Mucosa of descending colon (tissue), 3 donors: ENCODE data around the gene FARS2. TPM values are rescaled to one million over a fixed set of nuclear protein-coding genes. Genes with fewer than 3 reads are reported as not detected.
"Not testable (repeated sequence)": the region's sequence is repeated elsewhere in the genome, so short reads cannot be mapped to it uniquely, and the experiment has no call there.

Experiments
- ATAC-seq: fragments of 200-7000 bp; cut with Tn5 transposase; one replicate; pipeline ENCODE4 v1.9.1; 2020; ENCODE audit warnings: mild to moderate bottlenecking, moderate library complexity
- DNase-seq, 3 donors: peaks; one replicate each; pipeline ENCODE4 v3.0.0-alpha.2; 2020
- H3K36me3 ChIP-seq: fragments of 200-600 bp; one replicate; pipeline ENCODE4 v1.8.0; 2021; ENCODE audit warnings: low read depth, mild to moderate bottlenecking
- H3K4me1 ChIP-seq: fragments of 200-600 bp; one replicate; pipeline ENCODE4 v1.8.0; 2021; ENCODE audit warnings: low read depth, mild to moderate bottlenecking
- H3K4me3 ChIP-seq: fragments of 200-600 bp; one replicate; pipeline ENCODE4 v1.8.0; 2021; ENCODE audit warnings: mild to moderate bottlenecking
- H3K9me3 ChIP-seq: fragments of 200-600 bp; one replicate; pipeline ENCODE4 v1.8.0; 2021; ENCODE audit warnings: mild to moderate bottlenecking
- intact Hi-C, 2 donors: fragments of 100-400 bp; cut with DNase I in 1 of 2; cut with micrococcal nuclease in 1 of 2; formaldehyde crosslinking; loops; one replicate each; pipeline versions ENCODE4 v1.11.0 to v1.11.1; 2022; cut with DNase I, micrococcal nuclease
- total RNA-seq, 3 donors: library from RNA; stranded (reverse); fragmentation: NEBNext Ultra II Directional in 2 of 3; extraction: Animal tissue kit (Norgen Biotek cat#: 25700) in 2 of 3; gene quantifications; one replicate each; pipeline versions ENCODE4 v1.2.1 to v1.2.4, GENCODE V29; 2021 to 2023
- TF ChIP-seq, protein P1 (sequence below): fragments of 200-600 bp; IDR thresholded peaks from one replicate; pipeline ENCODE4 v1.8.0; 2022; ENCODE audit warnings: antibody characterized with exemption, mild to moderate bottlenecking
- donor health status: DM: no; HTN: no; CAD: no; lungs with moderate emphysema.
- donor health status: DM: no; HTN: no; CAD: no.
- donor health status: DM: no; HTN: yes; CAD: no.

FARS2 gene
- total RNA-seq, 3 donors from 2014 or later, result 15.2 to 21.6 (median 17.2) TPM

DNA sequence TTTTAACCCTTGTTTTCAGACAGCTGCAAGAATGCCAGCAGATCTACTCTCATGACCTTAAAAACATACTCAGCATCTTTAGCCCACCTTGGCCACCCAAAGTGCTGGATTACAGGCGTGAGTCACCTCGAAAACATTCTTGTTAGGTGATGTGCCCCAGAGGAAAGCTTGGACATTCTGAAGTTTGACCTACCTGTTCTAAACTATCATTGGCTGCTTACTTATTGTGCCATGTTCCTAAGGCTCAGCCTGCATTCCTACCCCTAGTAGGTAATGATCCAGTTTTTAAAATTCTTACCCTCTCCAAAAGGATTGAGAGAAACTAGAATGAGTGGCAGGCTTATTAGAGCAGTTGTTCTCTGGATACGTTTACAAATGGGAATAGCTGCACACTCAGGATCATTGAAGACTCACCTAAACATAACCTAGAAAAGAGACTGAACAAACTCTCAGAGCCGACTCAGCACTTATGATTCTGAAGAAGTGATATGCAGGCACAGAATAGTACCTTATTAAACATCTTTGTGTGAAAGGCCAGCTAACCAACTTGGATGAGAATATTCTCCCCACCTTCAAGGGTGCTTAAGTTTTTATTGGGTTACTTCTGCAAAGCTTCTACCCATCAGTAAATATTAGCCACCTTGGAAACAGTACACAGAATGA lies 383.3 kb downstream of the FARS2 start:
- Histone ChIP-seq H3K9me3 (peaks cover 11% of the 10 kb centered on the region), H3K36me3 (no peaks in the 10 kb centered on the region), H3K4me3 (no peak overlapping the region), H3K4me1 (no peaks in the 10 kb centered on the region)
- TF ChIP-seq, protein P1, sequence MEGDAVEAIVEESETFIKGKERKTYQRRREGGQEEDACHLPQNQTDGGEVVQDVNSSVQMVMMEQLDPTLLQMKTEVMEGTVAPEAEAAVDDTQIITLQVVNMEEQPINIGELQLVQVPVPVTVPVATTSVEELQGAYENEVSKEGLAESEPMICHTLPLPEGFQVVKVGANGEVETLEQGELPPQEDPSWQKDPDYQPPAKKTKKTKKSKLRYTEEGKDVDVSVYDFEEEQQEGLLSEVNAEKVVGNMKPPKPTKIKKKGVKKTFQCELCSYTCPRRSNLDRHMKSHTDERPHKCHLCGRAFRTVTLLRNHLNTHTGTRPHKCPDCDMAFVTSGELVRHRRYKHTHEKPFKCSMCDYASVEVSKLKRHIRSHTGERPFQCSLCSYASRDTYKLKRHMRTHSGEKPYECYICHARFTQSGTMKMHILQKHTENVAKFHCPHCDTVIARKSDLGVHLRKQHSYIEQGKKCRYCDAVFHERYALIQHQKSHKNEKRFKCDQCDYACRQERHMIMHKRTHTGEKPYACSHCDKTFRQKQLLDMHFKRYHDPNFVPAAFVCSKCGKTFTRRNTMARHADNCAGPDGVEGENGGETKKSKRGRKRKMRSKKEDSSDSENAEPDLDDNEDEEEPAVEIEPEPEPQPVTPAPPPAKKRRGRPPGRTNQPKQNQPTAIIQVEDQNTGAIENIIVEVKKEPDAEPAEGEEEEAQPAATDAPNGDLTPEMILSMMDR, result no peak
- ATAC-seq (no peak), DNase-seq (no peak)
- intact Hi-C loops, result no loop called here

DNA sequence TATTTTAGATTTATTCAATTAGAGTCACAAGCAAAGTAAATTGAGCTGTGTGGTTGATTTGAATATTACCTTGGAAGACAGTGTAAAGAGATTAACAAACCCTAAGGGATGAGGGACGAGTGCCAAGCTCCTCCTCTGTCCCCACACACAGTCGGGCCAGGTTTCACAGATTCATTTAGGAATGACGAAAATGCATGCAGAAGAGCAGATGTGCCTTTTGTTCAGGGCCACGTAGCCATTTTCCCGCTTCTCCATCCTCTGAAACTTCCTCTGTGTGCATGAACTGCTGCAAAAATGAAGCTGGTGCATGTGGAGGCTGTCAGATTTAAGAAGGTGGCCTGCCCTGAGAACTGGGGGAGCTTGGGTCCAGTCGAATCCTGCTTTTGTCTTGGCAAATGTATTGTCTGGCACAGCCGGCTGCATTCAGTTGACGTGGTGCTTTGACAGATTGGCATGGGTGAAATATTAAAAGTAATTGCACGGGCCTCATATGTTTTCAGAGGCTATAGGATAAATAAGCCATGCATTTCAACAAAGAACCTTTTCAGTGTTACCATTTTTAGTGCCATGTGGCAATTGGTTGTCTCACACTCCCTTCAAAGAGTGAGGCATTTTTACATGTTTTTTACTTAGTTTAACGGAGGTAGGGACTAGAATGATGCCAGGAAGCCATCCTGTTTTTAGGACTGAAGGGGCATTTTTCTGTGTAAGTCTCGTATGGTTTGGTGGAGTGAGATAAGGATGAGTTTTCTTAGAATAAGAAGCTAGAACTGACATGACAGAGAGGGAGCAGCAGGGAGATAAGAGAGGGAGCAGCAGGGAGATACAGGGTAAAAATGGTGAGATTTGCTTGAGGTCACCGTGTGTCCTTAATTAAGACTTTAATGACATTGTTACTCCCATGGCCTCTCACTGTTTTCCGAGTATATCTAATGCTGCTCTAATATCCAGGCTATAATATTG lies 384.3 kb downstream of the FARS2 start:
- no peak overlapping the region for H3K4me3 ChIP-seq
- TF ChIP-seq, protein P1, result no peak
- peaks cover 5% of the 10 kb centered on the region for H3K9me3 ChIP-seq
- no peaks in the 10 kb centered on the region for H3K36me3 ChIP-seq
- H3K4me1 ChIP-seq, result no peaks in the 10 kb centered on the region
- intact Hi-C loops, result no loop called here
- ATAC-seq (no peak), DNase-seq (no peak)

DNA sequence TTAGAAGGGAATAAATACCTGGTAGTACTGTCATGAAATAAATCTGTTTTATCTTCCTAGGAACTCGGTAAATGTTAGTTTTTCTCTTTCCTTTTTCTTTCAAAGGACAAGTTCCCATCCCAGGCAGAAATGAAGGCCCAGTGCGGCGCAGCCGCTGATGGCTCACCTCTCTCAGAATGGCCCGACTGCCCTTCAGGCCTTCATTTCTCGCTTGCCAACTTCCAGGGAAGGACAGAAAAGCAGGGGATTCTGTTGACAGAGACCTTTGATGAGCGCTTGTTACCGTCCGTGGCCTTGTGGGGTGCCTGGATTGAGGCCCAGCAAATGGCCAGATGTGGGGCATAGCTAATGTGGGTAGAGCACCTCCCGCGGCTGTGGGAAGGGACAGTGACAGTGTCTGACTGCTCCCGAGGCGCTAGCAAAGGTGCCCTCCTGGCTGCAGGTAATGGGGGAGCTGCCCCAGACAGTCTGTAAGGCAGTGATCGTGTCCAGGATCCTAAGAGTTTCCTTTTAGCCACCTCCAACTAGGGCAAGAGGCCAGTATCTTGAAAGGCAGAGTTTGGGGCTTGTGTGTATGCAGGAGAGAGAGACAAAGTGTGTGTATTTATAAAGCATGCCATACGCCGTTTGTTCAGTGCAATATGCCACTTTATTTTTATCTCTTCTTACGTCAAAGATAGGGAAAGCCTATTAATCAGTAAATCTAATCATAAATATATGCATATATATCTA lies 391.3 kb downstream of the FARS2 start:
- intact Hi-C loops, result no loop called here
- ATAC-seq (no peak), DNase-seq (no peak)
- Histone ChIP-seq H3K4me3 (no peak overlapping the region), H3K36me3 (no peaks in the 10 kb centered on the region), H3K4me1 (no peaks in the 10 kb centered on the region), H3K9me3 (no peaks in the 10 kb centered on the region)
- TF ChIP-seq, protein P1, result no peak

DNA sequence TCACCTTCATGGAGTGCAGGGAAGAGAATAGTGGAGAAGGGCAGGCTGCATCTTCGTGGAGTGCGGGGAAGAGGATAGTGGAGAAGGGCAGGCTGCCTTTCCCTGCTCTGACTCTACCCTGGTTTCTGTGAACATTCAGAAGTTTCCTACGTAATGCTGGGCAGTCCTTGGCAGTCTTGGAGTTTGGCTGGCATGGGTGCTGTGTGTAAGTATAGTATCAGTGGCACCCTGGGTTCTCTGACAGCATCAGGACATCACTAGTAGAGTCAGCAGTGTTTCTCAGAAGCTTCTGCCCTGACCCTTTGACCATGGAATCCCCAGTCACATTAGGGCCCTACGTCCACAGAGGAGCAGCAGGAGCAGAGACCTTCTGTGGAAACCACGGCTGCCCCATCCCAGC lies 392.5 kb downstream of the FARS2 start:
- Histone ChIP-seq H3K4me3 (no peak overlapping the region), H3K36me3 (no peaks in the 10 kb centered on the region), H3K4me1 (no peaks in the 10 kb centered on the region), H3K9me3 (no peaks in the 10 kb centered on the region)
- DNase-seq (no peak), ATAC-seq (no peak)
- intact Hi-C loops, result no loop called here
- TF ChIP-seq, protein P1, result no peak

DNA sequence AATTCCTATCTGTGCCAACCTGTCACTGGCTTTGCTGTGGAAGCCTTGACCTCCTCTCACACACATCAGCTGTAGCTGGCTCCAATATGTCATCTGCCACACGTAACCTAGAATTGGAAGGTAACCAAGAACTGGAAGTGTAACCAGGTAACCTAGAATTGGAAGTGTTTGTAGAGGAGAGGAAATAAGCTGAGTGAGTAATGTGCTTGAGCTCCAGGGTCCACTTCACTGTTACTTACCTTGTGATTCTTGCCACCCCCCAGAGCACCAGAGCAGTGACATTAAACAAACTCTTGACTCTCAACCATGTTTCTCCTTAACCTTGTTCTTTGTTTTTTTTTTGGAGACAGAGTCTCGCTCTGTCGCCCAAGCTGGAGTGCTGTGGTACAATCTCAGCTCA lies 394.9 kb downstream of the FARS2 start:
- TF ChIP-seq, protein P1, result no peak
- ATAC-seq (no peak), DNase-seq (no peak)
- H3K4me3 ChIP-seq, result no peak overlapping the region
- H3K36me3 ChIP-seq, result no peaks in the 10 kb centered on the region
- H3K4me1 ChIP-seq, result no peaks in the 10 kb centered on the region
- no peaks in the 10 kb centered on the region for H3K9me3 ChIP-seq
- intact Hi-C loops, result no loop called here

DNA sequence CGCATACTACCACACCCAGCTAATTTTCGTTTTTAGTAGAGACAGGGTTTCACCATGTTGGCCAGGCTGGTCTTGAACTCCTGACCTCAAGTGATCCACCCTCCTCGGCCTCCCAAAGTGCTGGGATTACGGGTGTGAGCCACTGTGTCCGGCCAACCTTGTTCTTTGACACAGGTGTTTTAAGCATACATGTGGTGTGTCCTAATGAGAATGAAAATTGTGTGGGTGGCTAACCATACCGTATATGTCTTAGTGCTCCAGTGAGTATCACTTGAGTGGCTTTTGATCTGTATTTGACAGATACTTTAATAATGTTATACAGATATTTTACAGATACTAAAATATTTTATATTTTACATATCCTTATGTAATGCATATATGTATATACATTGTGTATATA lies 395.4 kb downstream of the FARS2 start:
- H3K4me3 ChIP-seq, H3K9me3 ChIP-seq, ATAC-seq, intact Hi-C loops, H3K36me3 ChIP-seq, DNase-seq, H3K4me1 ChIP-seq: not testable (repeated sequence)
